GM18868 (cell line): ENCODE measurements around the gene OLFML2A.
"Not testable (repeated sequence)": the region's sequence is repeated elsewhere in the genome, so short reads cannot be mapped to it uniquely, and the experiment has no call there.

Experiments used
- ATAC-seq: cut with Tn5 transposase; IDR thresholded peaks from one replicate; pipeline ENCODE4 v1.9.1; 2021; ENCODE audit warnings: mild to moderate bottlenecking, moderate library complexity; ENCODE audit not compliant: unreplicated experiment

The OLFML2A gene

GRCh38 chr9:124818431-124819281, 41.7 kb downstream of the OLFML2A start:
- no peak for ATAC-seq

GRCh38 chr9:124820698-124821623, 44.0 kb downstream of the OLFML2A start:
- no peak for ATAC-seq

- ATAC-seq, result no peak
These were observed 51.8 kb downstream of the OLFML2A start for GRCh38 chr9:124828489-124829333.

- ATAC-seq, result no peak
These were observed 52.4 kb downstream of the OLFML2A start for GRCh38 chr9:124829334-124829669.

GRCh38 chr9:124830593-124830992, 53.7 kb downstream of the OLFML2A start:
- no peak for ATAC-seq

GRCh38 chr9:124831642-124832364, 54.9 kb downstream of the OLFML2A start:
- no peak for ATAC-seq

GRCh38 chr9:124834591-124834990, 57.7 kb downstream of the OLFML2A start:
- no peak for ATAC-seq

GRCh38 chr9:124835026-124835557, 58.2 kb downstream of the OLFML2A start:
- ATAC-seq, result no peak

- not testable (repeated sequence) for ATAC-seq
These were observed 61.2 kb downstream of the OLFML2A start for GRCh38 chr9:124838132-124838531.

GRCh38 chr9:124838567-124839275, 61.8 kb downstream of the OLFML2A start:
- ATAC-seq, result not testable (repeated sequence)

GRCh38 chr9:124839612-124840299, 62.8 kb downstream of the OLFML2A start:
- no peak for ATAC-seq

GRCh38 chr9:124840300-124840833, 63.4 kb downstream of the OLFML2A start:
- ATAC-seq, result no peak

- ATAC-seq, result no peak
These were observed 64.3 kb downstream of the OLFML2A start for GRCh38 chr9:124841075-124841821.

GRCh38 chr9:124843456-124844034, 66.6 kb downstream of the OLFML2A start:
- ATAC-seq, result no peak

GRCh38 chr9:124844291-124844690, 67.4 kb downstream of the OLFML2A start:
- ATAC-seq, result no peak

- ATAC-seq, result not testable (repeated sequence)
These were observed 69.5 kb downstream of the OLFML2A start for GRCh38 chr9:124846467-124846866.

GRCh38 chr9:124846969-124847368, 70.0 kb downstream of the OLFML2A start:
- no peak for ATAC-seq
